HCT116 (cell line): Measurements from ENCODE around the gene RANBP9. TPM values are rescaled to one million over a fixed set of nuclear protein-coding genes. Genes with fewer than 3 reads are reported as not detected.

Experiments used
- ATAC-seq: fragments of 200-7000 bp; cut with Tn5 transposase; 2 replicates; pipeline ENCODE4 v1.9.1; 2020; ENCODE audit warnings: mild to moderate bottlenecking, moderate library complexity
- BruUV-seq: library from RNA; stranded (reverse); fragments of 400-500 nt; replicated peaks from 2 replicates; lab custom pipeline; 2021; lab: Mats Ljungman, UMichigan
- CTCF ChIA-PET: fragments of 300-600 bp; sonication (Branson Sonifier 250); formaldehyde crosslinking; loops from one replicate; lab custom pipeline; 2021; ENCODE audit warnings: antibody characterized with exemption; lab: Charles Lee
- POLR2A ChIA-PET: fragments of 300-600, 350-600 bp; sonication (Branson Sonifier 250); formaldehyde crosslinking; loops from one replicate; lab custom pipeline; 2021; ENCODE audit warnings: antibody characterized with exemption; lab: Charles Lee
- RAD21 ChIA-PET, 2 experiments: fragments of 300-600 bp; sonication (Branson Sonifier 250); formaldehyde crosslinking; loops; one replicate each; lab custom pipeline; 2023; ENCODE audit warnings: low total read pairs in 2 of 2; ENCODE audit not compliant: uncharacterized antibody in 2 of 2, unreplicated experiment in 2 of 2, low non-redundant PET in 1 of 2; lab: Charles Lee
- DNase-seq: peaks from one replicate; pipeline ENCODE4 v3.0.0-alpha.2; 2010; ENCODE audit warnings: low read depth, low spot score
- H2AFZ ChIP-seq: fragments of 200-600 bp; shearing (Covaris generic), sonication (generic); 2 replicates; pipeline ENCODE4 v1.6.1; 2017; ENCODE audit warnings: low read depth, mixed run types, mixed read lengths, antibody characterized with exemption, low read length; ENCODE audit not compliant: poor library complexity, severe bottlenecking
- H3K27ac ChIP-seq: 2 replicates; pipeline ENCODE4 v1.5.1; 2012; ENCODE audit warnings: low read depth, low read length
- H3K27me3 ChIP-seq: fragments of 200-600 bp; sonication (generic); 2 replicates; pipeline ENCODE4 v1.6.1; 2016; ENCODE audit warnings: mixed run types, low read length, mixed read lengths; ENCODE audit not compliant: insufficient read depth
- H3K36me3 ChIP-seq, 2 experiments: fragments of 200-500 bp in 1 of 2; fragments of 200-600 bp in 1 of 2; sonication (Bioruptor generic) in 1 of 2; sonication (generic) in 1 of 2; 2 replicates each; pipeline versions ENCODE4 v1.5.1 to v1.6.1; 2014 to 2016; ENCODE audit warnings: low read length in 2 of 2, inconsistent platforms in 1 of 2, mixed read lengths in 1 of 2, mixed run types in 1 of 2; ENCODE audit not compliant: insufficient read depth in 2 of 2, control insufficient read depth in 1 of 2
- H3K4me1 ChIP-seq, 2 experiments: fragments of 200-600 bp in 1 of 2; sonication (generic) in 1 of 2; 2 replicates each; pipeline versions ENCODE4 v1.5.1 to v1.6.1; 2012 to 2017; ENCODE audit warnings: low read length in 2 of 2, inconsistent platforms in 1 of 2, mild to moderate bottlenecking in 1 of 2, mixed read lengths in 1 of 2, mixed run types in 1 of 2, moderate library complexity in 1 of 2; ENCODE audit not compliant: insufficient read depth in 2 of 2, control insufficient read depth in 1 of 2
- H3K4me2 ChIP-seq: fragments of 200-600 bp; sonication (generic); 2 replicates; pipeline ENCODE4 v1.6.1; 2017; ENCODE audit warnings: mixed run types, low read length, mixed read lengths
- H3K4me3 ChIP-seq, 2 experiments: fragments of 200-600 bp in 1 of 2; sonication (generic) in 1 of 2; replicated peaks in 1 of 2; 2 replicates each; pipeline ENCODE4 v1.5.1; 2011 to 2016; ENCODE audit warnings: low read length in 2 of 2, control low read depth in 1 of 2, low read depth in 1 of 2, mild to moderate bottlenecking in 1 of 2, mixed read lengths in 1 of 2, mixed run types in 1 of 2
- H3K79me2 ChIP-seq: fragments of 200-600 bp; sonication (generic); 2 replicates; pipeline ENCODE4 v1.6.1; 2017; ENCODE audit warnings: mild to moderate bottlenecking, mixed run types, low read length, moderate library complexity, mixed read lengths; ENCODE audit not compliant: insufficient read depth
- H3K9ac ChIP-seq: fragments of 200-600 bp; sonication (generic); 2 replicates; pipeline ENCODE4 v1.6.1; 2016; ENCODE audit warnings: low read length, mixed read lengths
- H3K9me2 ChIP-seq: fragments of 200-600 bp; sonication (generic), shearing (Covaris generic); 2 replicates; pipeline ENCODE4 v1.6.1; 2017; ENCODE audit warnings: mixed run types, mild to moderate bottlenecking, moderate library complexity; ENCODE audit not compliant: insufficient read depth
- H3K9me3 ChIP-seq, 2 experiments: fragments of 200-500 bp in 1 of 2; fragments of 200-600 bp in 1 of 2; sonication (Bioruptor generic) in 1 of 2; sonication (generic) in 1 of 2; 2 replicates each; pipeline ENCODE4 v1.6.1; 2014 to 2017; ENCODE audit warnings: low read length in 2 of 2, mixed read lengths in 2 of 2, inconsistent platforms in 1 of 2, low read depth in 1 of 2, mild to moderate bottlenecking in 1 of 2, mixed run types in 1 of 2, moderate library complexity in 1 of 2; ENCODE audit not compliant: control insufficient read depth in 1 of 2, insufficient read depth in 1 of 2
- H4K20me1 ChIP-seq: fragments of 200-600 bp; sonication (generic), shearing (Covaris generic); 2 replicates; pipeline ENCODE4 v1.6.1; 2017; ENCODE audit warnings: mixed run types, mild to moderate bottlenecking, moderate library complexity; ENCODE audit not compliant: insufficient read depth
- CBX3 ChIP-seq: IDR thresholded peaks from 2 replicates; pipeline ENCODE4 v1.6.1; 2012; ENCODE audit warnings: low read depth
- EGR1 ChIP-seq: IDR thresholded peaks from 2 replicates; pipeline ENCODE4 v1.6.1; 2012; ENCODE audit warnings: low read depth
- EZH2 ChIP-seq: fragments of 200-600 bp; sonication (generic); IDR thresholded peaks from 2 replicates; pipeline ENCODE4 v1.6.1; 2017; ENCODE audit warnings: antibody characterized with exemption, mixed run types
- FOSL1 ChIP-seq: IDR thresholded peaks from 2 replicates; pipeline ENCODE4 v1.6.1; 2012; ENCODE audit warnings: low read depth
- JUND ChIP-seq: IDR thresholded peaks from 2 replicates; pipeline ENCODE4 v1.6.1; 2012
- POLR2A ChIP-seq: IDR thresholded peaks from 2 replicates; pipeline ENCODE4 v1.7.0; 2011; ENCODE audit warnings: borderline replicate concordance; ENCODE audit not compliant: insufficient read depth, insufficient read length; ENCODE audit errors: extremely low read depth
- POLR2AphosphoS5 ChIP-seq: IDR thresholded peaks from 2 replicates; pipeline ENCODE4 v1.6.1; 2011; ENCODE audit warnings: mild to moderate bottlenecking, low read depth, low read length, moderate library complexity
- RAD21 ChIP-seq: IDR thresholded peaks from 2 replicates; pipeline ENCODE4 v1.6.1; 2012; ENCODE audit warnings: low read depth, mild to moderate bottlenecking
- SIN3A ChIP-seq: IDR thresholded peaks from 2 replicates; pipeline ENCODE4 v1.6.1; 2012; ENCODE audit warnings: low read depth
- SRF ChIP-seq: IDR thresholded peaks from 2 replicates; pipeline ENCODE4 v1.6.1; 2012; ENCODE audit warnings: low read depth
- TCF7L2 ChIP-seq: IDR thresholded peaks from 2 replicates; pipeline ENCODE4 v1.7.0; 2011; ENCODE audit warnings: borderline replicate concordance, inconsistent platforms; ENCODE audit not compliant: insufficient read depth, insufficient read length; ENCODE audit errors: extremely low read depth
- YY1 ChIP-seq: IDR thresholded peaks from 2 replicates; pipeline ENCODE4 v1.6.1; 2011; ENCODE audit warnings: low read length, low read depth, moderate library complexity, mild to moderate bottlenecking; ENCODE audit not compliant: insufficient replicate concordance; ENCODE audit errors: extremely low read depth
- ZNF274 ChIP-seq: fragments of 200-500 bp; sonication (Bioruptor generic); IDR thresholded peaks from 2 replicates; pipeline ENCODE4 v1.6.1; 2014; ENCODE audit warnings: mild to moderate bottlenecking, low read depth, low read length, inconsistent platforms
- intact Hi-C: fragments of 100-400 bp; cut with micrococcal nuclease; formaldehyde crosslinking; loops from 2 replicates; pipeline ENCODE4 v1.10.0; 2022
- total RNA-seq: library from RNA; stranded (reverse); gene quantifications from one replicate; pipeline ENCODE4 v1.2.1, GENCODE V29; 2021; ENCODE audit not compliant: unreplicated experiment
- TF ChIP-seq, protein P1 (sequence below): IDR thresholded peaks from 2 replicates; pipeline ENCODE4 v1.6.1; 2011; ENCODE audit warnings: mild to moderate bottlenecking, low read length, moderate library complexity; ENCODE audit not compliant: insufficient replicate concordance; ENCODE audit errors: extremely low read depth
- TF ChIP-seq, protein P2 (sequence below): IDR thresholded peaks from 2 replicates; pipeline ENCODE4 v1.6.1; 2012
- TF ChIP-seq, protein P3 (sequence below): IDR thresholded peaks from 2 replicates; pipeline ENCODE4 v1.6.1; 2012; ENCODE audit warnings: low read depth
- TF ChIP-seq, protein P4 (sequence below): IDR thresholded peaks from 2 replicates; pipeline ENCODE4 v1.6.1; 2012
- TF ChIP-seq, protein P5 (sequence below), 3 experiments: fragments of 200-600 bp in 1 of 3; sonication (generic) in 1 of 3; IDR thresholded peaks in 2 of 3; conservative IDR thresholded peaks in 1 of 3; 2 replicates each; pipeline ENCODE4 v1.5.1; 2012 to 2017; ENCODE audit warnings: low read depth in 2 of 3, low read length in 2 of 3, antibody characterized with exemption in 1 of 3, borderline replicate concordance in 1 of 3, control low read depth in 1 of 3, mild to moderate bottlenecking in 1 of 3, mixed read lengths in 1 of 3, mixed run types in 1 of 3, moderate library complexity in 1 of 3; ENCODE audit not compliant: insufficient read depth in 1 of 3

The RANBP9 gene
- total RNA-seq, 1 experiment from 2014 or later: 48.0 TPM

DNA sequence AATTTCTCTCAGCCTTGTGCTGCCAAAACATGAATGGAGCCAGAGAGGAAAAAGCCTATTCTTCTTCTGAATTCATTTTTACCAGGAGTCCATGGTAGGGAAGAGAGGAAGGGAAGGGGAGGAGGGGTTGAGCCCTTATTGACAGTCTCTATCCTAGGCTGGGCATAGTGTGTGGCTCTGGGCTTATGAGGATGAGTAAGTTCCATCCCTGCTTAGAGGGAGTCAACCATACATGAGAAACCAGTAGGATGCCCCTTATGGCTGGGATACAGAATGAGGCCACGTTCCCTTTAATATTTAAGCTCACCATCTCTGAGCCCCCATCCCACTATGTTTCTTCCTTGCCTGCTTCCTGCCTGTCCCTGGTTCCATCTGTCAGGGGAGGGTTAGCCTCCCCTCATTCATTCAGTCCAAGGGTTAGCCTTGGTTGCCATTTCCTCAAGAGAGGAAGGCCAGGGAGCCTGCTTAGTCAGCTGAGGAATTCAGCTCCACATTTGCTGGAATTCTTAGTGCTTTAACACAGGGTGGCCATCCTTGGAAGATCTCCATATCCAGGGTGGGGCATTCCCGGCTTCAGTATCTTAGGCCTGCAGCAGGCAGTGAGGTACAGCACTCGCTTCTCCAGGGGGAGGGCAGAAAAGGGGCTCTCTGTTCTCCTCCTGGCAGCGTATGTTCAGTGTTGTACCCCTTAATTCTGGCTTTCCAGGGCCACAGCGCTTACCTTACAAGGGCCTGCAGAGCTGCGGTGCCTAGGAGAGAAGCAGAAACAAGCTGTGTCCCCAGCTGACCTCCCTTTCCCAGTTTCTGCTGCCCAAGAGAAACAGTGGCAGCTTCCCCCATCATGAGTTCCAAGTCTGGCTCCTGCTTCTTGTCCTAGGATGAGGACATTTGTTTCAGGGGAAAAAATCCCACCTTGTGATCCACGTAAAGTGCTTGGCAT, 124.8 kb downstream of the RANBP9 start:
- TF ChIP-seq, protein P1, sequence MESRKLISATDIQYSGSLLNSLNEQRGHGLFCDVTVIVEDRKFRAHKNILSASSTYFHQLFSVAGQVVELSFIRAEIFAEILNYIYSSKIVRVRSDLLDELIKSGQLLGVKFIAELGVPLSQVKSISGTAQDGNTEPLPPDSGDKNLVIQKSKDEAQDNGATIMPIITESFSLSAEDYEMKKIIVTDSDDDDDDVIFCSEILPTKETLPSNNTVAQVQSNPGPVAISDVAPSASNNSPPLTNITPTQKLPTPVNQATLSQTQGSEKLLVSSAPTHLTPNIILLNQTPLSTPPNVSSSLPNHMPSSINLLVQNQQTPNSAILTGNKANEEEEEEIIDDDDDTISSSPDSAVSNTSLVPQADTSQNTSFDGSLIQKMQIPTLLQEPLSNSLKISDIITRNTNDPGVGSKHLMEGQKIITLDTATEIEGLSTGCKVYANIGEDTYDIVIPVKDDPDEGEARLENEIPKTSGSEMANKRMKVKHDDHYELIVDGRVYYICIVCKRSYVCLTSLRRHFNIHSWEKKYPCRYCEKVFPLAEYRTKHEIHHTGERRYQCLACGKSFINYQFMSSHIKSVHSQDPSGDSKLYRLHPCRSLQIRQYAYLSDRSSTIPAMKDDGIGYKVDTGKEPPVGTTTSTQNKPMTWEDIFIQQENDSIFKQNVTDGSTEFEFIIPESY: no peak
- TF ChIP-seq FOSL1 (no peak), YY1 (no peak), RAD21 (no peak), EZH2 (no peak), EGR1 (no peak), POLR2A (no peak), JUND (no peak), POLR2AphosphoS5 (no peak), SIN3A (no peak), TCF7L2 (no peak), CBX3 (no peak), ZNF274 (no peak), SRF (no peak)
- TF ChIP-seq, protein P2, sequence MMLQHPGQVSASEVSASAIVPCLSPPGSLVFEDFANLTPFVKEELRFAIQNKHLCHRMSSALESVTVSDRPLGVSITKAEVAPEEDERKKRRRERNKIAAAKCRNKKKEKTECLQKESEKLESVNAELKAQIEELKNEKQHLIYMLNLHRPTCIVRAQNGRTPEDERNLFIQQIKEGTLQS: no peak
- TF ChIP-seq, protein P3, sequence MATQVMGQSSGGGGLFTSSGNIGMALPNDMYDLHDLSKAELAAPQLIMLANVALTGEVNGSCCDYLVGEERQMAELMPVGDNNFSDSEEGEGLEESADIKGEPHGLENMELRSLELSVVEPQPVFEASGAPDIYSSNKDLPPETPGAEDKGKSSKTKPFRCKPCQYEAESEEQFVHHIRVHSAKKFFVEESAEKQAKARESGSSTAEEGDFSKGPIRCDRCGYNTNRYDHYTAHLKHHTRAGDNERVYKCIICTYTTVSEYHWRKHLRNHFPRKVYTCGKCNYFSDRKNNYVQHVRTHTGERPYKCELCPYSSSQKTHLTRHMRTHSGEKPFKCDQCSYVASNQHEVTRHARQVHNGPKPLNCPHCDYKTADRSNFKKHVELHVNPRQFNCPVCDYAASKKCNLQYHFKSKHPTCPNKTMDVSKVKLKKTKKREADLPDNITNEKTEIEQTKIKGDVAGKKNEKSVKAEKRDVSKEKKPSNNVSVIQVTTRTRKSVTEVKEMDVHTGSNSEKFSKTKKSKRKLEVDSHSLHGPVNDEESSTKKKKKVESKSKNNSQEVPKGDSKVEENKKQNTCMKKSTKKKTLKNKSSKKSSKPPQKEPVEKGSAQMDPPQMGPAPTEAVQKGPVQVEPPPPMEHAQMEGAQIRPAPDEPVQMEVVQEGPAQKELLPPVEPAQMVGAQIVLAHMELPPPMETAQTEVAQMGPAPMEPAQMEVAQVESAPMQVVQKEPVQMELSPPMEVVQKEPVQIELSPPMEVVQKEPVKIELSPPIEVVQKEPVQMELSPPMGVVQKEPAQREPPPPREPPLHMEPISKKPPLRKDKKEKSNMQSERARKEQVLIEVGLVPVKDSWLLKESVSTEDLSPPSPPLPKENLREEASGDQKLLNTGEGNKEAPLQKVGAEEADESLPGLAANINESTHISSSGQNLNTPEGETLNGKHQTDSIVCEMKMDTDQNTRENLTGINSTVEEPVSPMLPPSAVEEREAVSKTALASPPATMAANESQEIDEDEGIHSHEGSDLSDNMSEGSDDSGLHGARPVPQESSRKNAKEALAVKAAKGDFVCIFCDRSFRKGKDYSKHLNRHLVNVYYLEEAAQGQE: no peak
- TF ChIP-seq, protein P4, sequence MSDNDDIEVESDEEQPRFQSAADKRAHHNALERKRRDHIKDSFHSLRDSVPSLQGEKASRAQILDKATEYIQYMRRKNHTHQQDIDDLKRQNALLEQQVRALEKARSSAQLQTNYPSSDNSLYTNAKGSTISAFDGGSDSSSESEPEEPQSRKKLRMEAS: no peak
- TF ChIP-seq, protein P5, sequence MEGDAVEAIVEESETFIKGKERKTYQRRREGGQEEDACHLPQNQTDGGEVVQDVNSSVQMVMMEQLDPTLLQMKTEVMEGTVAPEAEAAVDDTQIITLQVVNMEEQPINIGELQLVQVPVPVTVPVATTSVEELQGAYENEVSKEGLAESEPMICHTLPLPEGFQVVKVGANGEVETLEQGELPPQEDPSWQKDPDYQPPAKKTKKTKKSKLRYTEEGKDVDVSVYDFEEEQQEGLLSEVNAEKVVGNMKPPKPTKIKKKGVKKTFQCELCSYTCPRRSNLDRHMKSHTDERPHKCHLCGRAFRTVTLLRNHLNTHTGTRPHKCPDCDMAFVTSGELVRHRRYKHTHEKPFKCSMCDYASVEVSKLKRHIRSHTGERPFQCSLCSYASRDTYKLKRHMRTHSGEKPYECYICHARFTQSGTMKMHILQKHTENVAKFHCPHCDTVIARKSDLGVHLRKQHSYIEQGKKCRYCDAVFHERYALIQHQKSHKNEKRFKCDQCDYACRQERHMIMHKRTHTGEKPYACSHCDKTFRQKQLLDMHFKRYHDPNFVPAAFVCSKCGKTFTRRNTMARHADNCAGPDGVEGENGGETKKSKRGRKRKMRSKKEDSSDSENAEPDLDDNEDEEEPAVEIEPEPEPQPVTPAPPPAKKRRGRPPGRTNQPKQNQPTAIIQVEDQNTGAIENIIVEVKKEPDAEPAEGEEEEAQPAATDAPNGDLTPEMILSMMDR (IDR thresholded peaks at IDR 0.05 in 2 of 3, conservative IDR thresholded peaks at IDR 0.05 in 1 of 3; ENCODE audit: borderline replicate concordance in 1 of 3, insufficient read depth in 1 of 3, low read depth in 2 of 3, low read length in 2 of 3): no peak
- H4K20me1 ChIP-seq: no peaks in the 10 kb centered on the region
- no peaks in the 10 kb centered on the region for H3K36me3 ChIP-seq
- no peak overlapping the region for H3K4me2 ChIP-seq
- H3K9me2 ChIP-seq: no peaks in the 10 kb centered on the region
- no peak overlapping the region for H3K9ac ChIP-seq
- ChIA-PET CTCF (no interaction called here), POLR2A (no interaction called here), RAD21 (no interaction called here)
- no peaks in the 10 kb centered on the region for H3K4me1 ChIP-seq
- no peak overlapping the region for H3K27ac ChIP-seq
- no TSS peak for BruUV-seq
- DNase-seq (no peak), ATAC-seq (no peak)
- no peaks in the 10 kb centered on the region for H3K27me3 ChIP-seq
- no peak overlapping the region for H2AFZ ChIP-seq
- H3K79me2 ChIP-seq: no peaks in the 10 kb centered on the region
- H3K9me3 ChIP-seq: no peaks in the 10 kb centered on the region
- H3K4me3 ChIP-seq: no peak overlapping the region
- intact Hi-C loops: no loop called here
